WTC11 (cell line): ENCODE data around the gene CYP8B1. TPM values are rescaled to one million over a fixed set of nuclear protein-coding genes. Genes with fewer than 3 reads are reported as not detected.

Source experiments
- ATAC-seq: fragments of 200-7000 bp; cut with Tn5 transposase; 2 replicates; pipeline ENCODE4 v1.10.0; 2021; ENCODE audit warnings: mild to moderate bottlenecking, moderate library complexity
- CTCF ChIA-PET: fragments of 300-600 bp; sonication (Branson Sonifier 250); formaldehyde crosslinking; loops from one replicate; lab custom pipeline; 2021; ENCODE audit warnings: antibody characterized with exemption; lab: Charles Lee
- POLR2A ChIA-PET: fragments of 350-600 bp; sonication (Branson Sonifier 250); formaldehyde crosslinking; loops from one replicate; lab custom pipeline; 2021; ENCODE audit warnings: antibody characterized with exemption; lab: Charles Lee
- DNase-seq: peaks from one replicate; pipeline ENCODE4 v3.0.0; 2021; ENCODE audit warnings: low spot score
- H3K27ac Mint-ChIP-seq: 2 replicates; pipeline ENCODE4 v1.8.0; 2021; ENCODE audit warnings: mixed read lengths
- H3K27me3 Mint-ChIP-seq: 2 replicates; pipeline ENCODE4 v1.8.0; 2021; ENCODE audit warnings: low read depth, mild to moderate bottlenecking, moderate library complexity, mixed read lengths
- H3K36me3 Mint-ChIP-seq: 2 replicates; pipeline ENCODE4 v1.8.0; 2021; ENCODE audit warnings: mixed read lengths
- H3K4me1 Mint-ChIP-seq: 2 replicates; pipeline ENCODE4 v1.8.0; 2022; ENCODE audit warnings: mixed read lengths
- H3K4me3 Mint-ChIP-seq: 2 replicates; pipeline ENCODE4 v1.8.0; 2021; ENCODE audit warnings: mild to moderate bottlenecking, moderate library complexity, mixed read lengths
- H3K9me3 Mint-ChIP-seq: 2 replicates; pipeline ENCODE4 v1.8.0; 2021; ENCODE audit warnings: mixed read lengths
- CREB1 ChIP-seq: sonication (generic); formaldehyde crosslinking; IDR thresholded peaks from 2 replicates; pipeline ENCODE4 v1.8.0; 2023; ENCODE audit warnings: mild to moderate bottlenecking, missing genetic modification reagents
- CREM ChIP-seq: sonication (generic); formaldehyde crosslinking; IDR thresholded peaks from 2 replicates; pipeline ENCODE4 v1.8.1; 2022; ENCODE audit warnings: mild to moderate bottlenecking, missing genetic modification reagents, moderate library complexity
- IRF2 ChIP-seq: sonication (generic); formaldehyde crosslinking; IDR thresholded peaks from 2 replicates; pipeline ENCODE4 v1.8.0; 2022; ENCODE audit warnings: low read depth, missing genetic modification reagents, borderline replicate concordance
- NR3C1 ChIP-seq: sonication (generic); formaldehyde crosslinking; conservative IDR thresholded peaks from 2 replicates; pipeline ENCODE4 v1.8.1; 2023; ENCODE audit warnings: low read depth, mild to moderate bottlenecking, missing genetic modification reagents
- RELA ChIP-seq: sonication (generic); formaldehyde crosslinking; IDR thresholded peaks from 2 replicates; pipeline ENCODE4 v1.8.1; 2022; ENCODE audit warnings: missing genetic modification reagents, mild to moderate bottlenecking, borderline replicate concordance
- TP53 ChIP-seq: sonication (generic); formaldehyde crosslinking; IDR thresholded peaks from 2 replicates; pipeline ENCODE4 v1.8.1; 2023; ENCODE audit warnings: mild to moderate bottlenecking, missing genetic modification reagents
- ZBTB43 ChIP-seq: sonication (generic); formaldehyde crosslinking; IDR thresholded peaks from 2 replicates; pipeline ENCODE4 v1.8.1; 2023; ENCODE audit warnings: mild to moderate bottlenecking, missing genetic modification reagents
- ZNF138 ChIP-seq: sonication (generic); formaldehyde crosslinking; conservative IDR thresholded peaks from 2 replicates; pipeline ENCODE4 v1.8.1; 2022; ENCODE audit warnings: mild to moderate bottlenecking, moderate library complexity, missing genetic modification reagents
- total RNA-seq: library from RNA; stranded (reverse); gene quantifications from 3 replicates; pipeline ENCODE4 v1.2.3, GENCODE V29; 2021
- TF ChIP-seq, protein P1 (sequence below): fragments of 250-450 bp; sonication (Bioruptor Pico); IDR thresholded peaks from 2 replicates; pipeline ENCODE4 v1.9.0; 2021; ENCODE audit warnings: mild to moderate bottlenecking
- TF ChIP-seq, protein P2 (sequence below): fragments of 250-450 bp; sonication (Bioruptor Pico); IDR thresholded peaks from 2 replicates; pipeline ENCODE4 v2.1.2; 2022; ENCODE audit warnings: mild to moderate bottlenecking, moderate library complexity
- TF ChIP-seq, protein P3 (sequence below): sonication (generic); formaldehyde crosslinking; IDR thresholded peaks from 2 replicates; pipeline ENCODE4 v1.8.0; 2022; ENCODE audit warnings: mild to moderate bottlenecking, missing genetic modification reagents
- TF ChIP-seq, protein P4 (sequence below): sonication (generic); formaldehyde crosslinking; IDR thresholded peaks from 2 replicates; pipeline ENCODE4 v1.8.1; 2023; ENCODE audit warnings: mild to moderate bottlenecking, moderate library complexity, missing genetic modification reagents
- TF ChIP-seq, protein P5 (sequence below): fragments of 250-450 bp; sonication (Bioruptor Pico); IDR thresholded peaks from 2 replicates; pipeline ENCODE4 v1.8.0; 2021; ENCODE audit warnings: mild to moderate bottlenecking
- TF ChIP-seq, protein P6 (sequence below): sonication (generic); formaldehyde crosslinking; IDR thresholded peaks from 2 replicates; pipeline ENCODE4 v1.8.0; 2023; ENCODE audit warnings: missing genetic modification reagents, mild to moderate bottlenecking, borderline replicate concordance

Gene CYP8B1
- total RNA-seq, 1 experiment from 2014 or later = 0.13 TPM

GRCh38 chr3:42894698-42895579 is 19.3 kb upstream of the CYP8B1 start:
- Mint-ChIP-seq H3K27ac (no peak overlapping the region), H3K4me1 (peaks cover 39% of the 10 kb centered on the region), H3K27me3 (no peaks in the 10 kb centered on the region), H3K9me3 (peaks cover 3% of the 10 kb centered on the region), H3K4me3 (no peak overlapping the region), H3K36me3 (no peaks in the 10 kb centered on the region)
- ChIA-PET POLR2A (no interaction called here), CTCF (no interaction called here)
- TF ChIP-seq IRF2 (CRISPR knock-in tag) = no peak
- TF ChIP-seq TP53 (CRISPR knock-in tag) = no peak
- TF ChIP-seq, protein P1, sequence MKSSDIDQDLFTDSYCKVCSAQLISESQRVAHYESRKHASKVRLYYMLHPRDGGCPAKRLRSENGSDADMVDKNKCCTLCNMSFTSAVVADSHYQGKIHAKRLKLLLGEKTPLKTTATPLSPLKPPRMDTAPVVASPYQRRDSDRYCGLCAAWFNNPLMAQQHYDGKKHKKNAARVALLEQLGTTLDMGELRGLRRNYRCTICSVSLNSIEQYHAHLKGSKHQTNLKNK (CRISPR knock-in tag) = no peak
- TF ChIP-seq, protein P2, sequence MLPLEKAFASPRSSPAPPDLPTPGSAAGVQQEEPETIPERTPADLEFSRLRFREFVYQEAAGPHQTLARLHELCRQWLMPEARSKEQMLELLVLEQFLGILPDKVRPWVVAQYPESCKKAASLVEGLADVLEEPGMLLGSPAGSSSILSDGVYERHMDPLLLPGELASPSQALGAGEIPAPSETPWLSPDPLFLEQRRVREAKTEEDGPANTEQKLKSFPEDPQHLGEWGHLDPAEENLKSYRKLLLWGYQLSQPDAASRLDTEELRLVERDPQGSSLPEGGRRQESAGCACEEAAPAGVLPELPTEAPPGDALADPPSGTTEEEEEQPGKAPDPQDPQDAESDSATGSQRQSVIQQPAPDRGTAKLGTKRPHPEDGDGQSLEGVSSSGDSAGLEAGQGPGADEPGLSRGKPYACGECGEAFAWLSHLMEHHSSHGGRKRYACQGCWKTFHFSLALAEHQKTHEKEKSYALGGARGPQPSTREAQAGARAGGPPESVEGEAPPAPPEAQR = no peak
- TF ChIP-seq, protein P3, sequence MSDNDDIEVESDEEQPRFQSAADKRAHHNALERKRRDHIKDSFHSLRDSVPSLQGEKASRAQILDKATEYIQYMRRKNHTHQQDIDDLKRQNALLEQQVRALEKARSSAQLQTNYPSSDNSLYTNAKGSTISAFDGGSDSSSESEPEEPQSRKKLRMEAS (CRISPR knock-in tag) = no peak
- TF ChIP-seq, protein P4, sequence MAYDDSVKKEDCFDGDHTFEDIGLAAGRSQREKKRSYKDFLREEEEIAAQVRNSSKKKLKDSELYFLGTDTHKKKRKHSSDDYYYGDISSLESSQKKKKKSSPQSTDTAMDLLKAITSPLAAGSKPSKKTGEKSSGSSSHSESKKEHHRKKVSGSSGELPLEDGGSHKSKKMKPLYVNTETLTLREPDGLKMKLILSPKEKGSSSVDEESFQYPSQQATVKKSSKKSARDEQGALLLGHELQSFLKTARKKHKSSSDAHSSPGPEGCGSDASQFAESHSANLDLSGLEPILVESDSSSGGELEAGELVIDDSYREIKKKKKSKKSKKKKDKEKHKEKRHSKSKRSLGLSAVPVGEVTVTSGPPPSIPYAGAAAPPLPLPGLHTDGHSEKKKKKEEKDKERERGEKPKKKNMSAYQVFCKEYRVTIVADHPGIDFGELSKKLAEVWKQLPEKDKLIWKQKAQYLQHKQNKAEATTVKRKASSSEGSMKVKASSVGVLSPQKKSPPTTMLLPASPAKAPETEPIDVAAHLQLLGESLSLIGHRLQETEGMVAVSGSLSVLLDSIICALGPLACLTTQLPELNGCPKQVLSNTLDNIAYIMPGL (CRISPR knock-in tag) = no peak
- no peak for TF ChIP-seq CREB1 (CRISPR knock-in tag)
- TF ChIP-seq, protein P5, sequence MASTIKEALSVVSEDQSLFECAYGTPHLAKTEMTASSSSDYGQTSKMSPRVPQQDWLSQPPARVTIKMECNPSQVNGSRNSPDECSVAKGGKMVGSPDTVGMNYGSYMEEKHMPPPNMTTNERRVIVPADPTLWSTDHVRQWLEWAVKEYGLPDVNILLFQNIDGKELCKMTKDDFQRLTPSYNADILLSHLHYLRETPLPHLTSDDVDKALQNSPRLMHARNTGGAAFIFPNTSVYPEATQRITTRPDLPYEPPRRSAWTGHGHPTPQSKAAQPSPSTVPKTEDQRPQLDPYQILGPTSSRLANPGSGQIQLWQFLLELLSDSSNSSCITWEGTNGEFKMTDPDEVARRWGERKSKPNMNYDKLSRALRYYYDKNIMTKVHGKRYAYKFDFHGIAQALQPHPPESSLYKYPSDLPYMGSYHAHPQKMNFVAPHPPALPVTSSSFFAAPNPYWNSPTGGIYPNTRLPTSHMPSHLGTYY = no peak
- no peak for TF ChIP-seq ZBTB43 (CRISPR knock-in tag)
- TF ChIP-seq ZNF138 (CRISPR knock-in tag) = no peak
- DNase-seq (no peak), ATAC-seq (no peak)

GRCh38 chr3:42892807-42893206 is 17.1 kb upstream of the CYP8B1 start:
- H3K4me3 Mint-ChIP-seq = no peak overlapping the region
- TF ChIP-seq, protein P6, sequence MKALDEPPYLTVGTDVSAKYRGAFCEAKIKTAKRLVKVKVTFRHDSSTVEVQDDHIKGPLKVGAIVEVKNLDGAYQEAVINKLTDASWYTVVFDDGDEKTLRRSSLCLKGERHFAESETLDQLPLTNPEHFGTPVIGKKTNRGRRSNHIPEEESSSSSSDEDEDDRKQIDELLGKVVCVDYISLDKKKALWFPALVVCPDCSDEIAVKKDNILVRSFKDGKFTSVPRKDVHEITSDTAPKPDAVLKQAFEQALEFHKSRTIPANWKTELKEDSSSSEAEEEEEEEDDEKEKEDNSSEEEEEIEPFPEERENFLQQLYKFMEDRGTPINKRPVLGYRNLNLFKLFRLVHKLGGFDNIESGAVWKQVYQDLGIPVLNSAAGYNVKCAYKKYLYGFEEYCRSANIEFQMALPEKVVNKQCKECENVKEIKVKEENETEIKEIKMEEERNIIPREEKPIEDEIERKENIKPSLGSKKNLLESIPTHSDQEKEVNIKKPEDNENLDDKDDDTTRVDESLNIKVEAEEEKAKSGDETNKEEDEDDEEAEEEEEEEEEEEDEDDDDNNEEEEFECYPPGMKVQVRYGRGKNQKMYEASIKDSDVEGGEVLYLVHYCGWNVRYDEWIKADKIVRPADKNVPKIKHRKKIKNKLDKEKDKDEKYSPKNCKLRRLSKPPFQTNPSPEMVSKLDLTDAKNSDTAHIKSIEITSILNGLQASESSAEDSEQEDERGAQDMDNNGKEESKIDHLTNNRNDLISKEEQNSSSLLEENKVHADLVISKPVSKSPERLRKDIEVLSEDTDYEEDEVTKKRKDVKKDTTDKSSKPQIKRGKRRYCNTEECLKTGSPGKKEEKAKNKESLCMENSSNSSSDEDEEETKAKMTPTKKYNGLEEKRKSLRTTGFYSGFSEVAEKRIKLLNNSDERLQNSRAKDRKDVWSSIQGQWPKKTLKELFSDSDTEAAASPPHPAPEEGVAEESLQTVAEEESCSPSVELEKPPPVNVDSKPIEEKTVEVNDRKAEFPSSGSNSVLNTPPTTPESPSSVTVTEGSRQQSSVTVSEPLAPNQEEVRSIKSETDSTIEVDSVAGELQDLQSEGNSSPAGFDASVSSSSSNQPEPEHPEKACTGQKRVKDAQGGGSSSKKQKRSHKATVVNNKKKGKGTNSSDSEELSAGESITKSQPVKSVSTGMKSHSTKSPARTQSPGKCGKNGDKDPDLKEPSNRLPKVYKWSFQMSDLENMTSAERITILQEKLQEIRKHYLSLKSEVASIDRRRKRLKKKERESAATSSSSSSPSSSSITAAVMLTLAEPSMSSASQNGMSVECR (CRISPR knock-in tag) = no peak
- no peak for TF ChIP-seq CREM (CRISPR knock-in tag)
- TF ChIP-seq RELA (CRISPR knock-in tag) = no peak
- TF ChIP-seq NR3C1 = no peak
- no peak overlapping the region for H3K27ac Mint-ChIP-seq
- no peaks in the 10 kb centered on the region for H3K36me3 Mint-ChIP-seq
- ChIA-PET POLR2A (no interaction called here), CTCF (interaction anchor here (1.5 to 3.0 kb wide), 2 partner anchors 11 to 179 kb away, joined by 3 to 20 read pairs; no protein-coding TSS in a partner anchor)
- peaks cover 53% of the 10 kb centered on the region for H3K4me1 Mint-ChIP-seq
- no peaks in the 10 kb centered on the region for H3K27me3 Mint-ChIP-seq
- DNase-seq (no peak), ATAC-seq (no peak)
- peaks cover 9% of the 10 kb centered on the region for H3K9me3 Mint-ChIP-seq
